ENCODE results near the gene GTSF1L.
A peak's percentile ranks its signal among the peaks of the same experiment; 100 is the strongest.
"Not testable (repeated sequence)": the region's sequence is repeated elsewhere in the genome, so short reads cannot be mapped to it uniquely, and the experiment has no call there.

The GTSF1L gene

GRCh38 chr20:43726811-43727338, at the start of gene GTSF1L:
TSS of gene GTSF1L (minus strand) at chr20:43727002. CDS start at chr20:43726694, 308 bp downstream.
- DNase-seq = no peak

GRCh38 chr20:43774754-43775153, 48.0 kb upstream of the GTSF1L start:
- DNase-seq = no peak

DNA sequence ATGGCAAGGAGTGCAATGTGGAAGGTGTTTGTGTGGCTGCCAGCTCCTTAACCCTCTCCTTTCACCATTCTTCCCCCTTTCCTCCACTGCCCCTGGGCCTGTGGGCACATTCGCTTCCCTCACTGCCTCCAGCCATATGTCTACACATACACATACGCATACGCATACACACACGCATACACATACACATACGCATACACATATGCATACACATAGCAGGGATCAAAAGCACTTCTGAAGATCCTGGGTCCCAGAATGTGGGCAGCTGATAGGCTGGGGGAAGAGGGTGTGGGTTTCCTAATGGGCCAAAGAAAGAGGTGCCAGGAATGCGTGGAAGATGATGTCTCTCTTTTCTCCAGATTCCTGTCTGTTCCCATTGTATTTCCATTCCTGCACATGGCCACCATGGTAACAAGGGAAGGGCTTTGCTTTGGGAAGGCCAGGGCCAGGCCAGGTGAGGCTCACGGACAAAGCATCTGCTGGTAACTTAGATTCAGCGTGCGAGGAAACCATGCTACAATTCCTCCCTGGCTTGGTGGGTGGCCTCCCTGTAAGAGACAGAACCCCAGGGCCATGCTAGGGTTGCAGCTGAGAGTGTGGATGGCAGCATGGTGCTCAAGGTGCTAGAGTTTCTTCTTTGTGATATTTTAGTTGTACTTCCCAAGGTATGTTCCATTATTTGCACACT, 44.8 kb upstream of the GTSF1L start:
- no peak for DNase-seq

- DNase-seq = no peak
Measured at GRCh38 chr20:43770342-43770741, 43.5 kb upstream of the GTSF1L start.

DNA sequence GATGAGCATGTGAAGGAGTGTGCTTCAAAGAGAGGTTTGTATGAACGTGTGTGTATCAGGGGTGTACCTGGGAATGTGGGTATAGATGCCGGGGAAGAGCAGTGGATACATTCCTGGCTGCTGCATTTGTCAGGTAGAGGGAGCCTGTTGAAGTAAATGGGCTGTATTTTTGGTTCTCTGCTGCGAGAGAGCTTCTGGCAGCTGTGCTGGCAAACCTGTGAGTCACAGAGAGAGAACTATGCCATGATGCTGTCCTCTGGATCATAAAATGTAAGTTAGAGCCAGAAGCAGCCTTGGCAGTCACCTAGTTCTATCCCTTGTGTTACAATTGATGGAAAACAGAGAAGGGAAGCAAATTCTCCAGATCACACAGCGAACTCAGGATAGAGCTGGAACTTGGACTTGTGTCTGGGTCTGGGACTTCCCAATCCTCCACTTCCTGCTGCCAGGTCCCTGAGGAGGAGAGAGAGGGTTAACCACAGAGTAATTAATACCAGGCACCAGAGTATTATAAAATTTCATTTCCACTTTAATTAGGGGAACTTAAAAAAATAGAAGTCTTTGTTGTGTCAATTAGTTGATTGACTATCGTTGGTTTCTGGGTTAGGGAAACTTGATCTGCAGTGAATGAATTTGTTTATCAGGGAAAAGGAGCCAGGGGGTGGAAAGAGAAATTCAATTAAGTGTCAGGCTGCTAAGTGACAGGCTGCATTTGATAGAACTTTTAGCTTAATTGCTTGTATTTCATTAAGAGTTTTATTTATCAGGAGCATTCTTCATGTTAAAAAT, 41.1 kb upstream of the GTSF1L start:
- DNase-seq = no peak

DNA sequence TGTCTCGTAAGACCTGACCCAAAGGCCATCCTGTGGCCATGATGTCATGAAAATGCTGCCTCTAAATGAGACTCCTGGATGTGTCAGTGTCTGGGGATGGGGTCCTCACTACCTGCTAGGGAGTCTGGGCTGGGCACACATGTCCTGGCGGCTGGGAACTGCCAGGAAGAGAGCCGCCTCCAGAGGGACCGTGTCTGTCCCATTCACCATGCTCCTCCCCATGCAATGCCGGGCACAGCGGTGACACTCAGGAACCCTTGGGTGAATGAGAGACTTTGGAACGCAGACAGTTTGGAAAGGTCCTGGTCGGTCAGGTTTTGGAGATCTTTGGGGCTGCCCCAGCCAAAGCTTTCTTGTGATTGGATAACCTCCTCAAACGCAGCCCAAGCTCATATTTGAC, 40.1 kb upstream of the GTSF1L start:
- no peak for DNase-seq

- DNase-seq = no peak
Measured at GRCh38 chr20:43766385-43766784, 39.6 kb upstream of the GTSF1L start.

GRCh38 chr20:43765916-43766315, 39.1 kb upstream of the GTSF1L start:
- no peak for DNase-seq

- no peak for DNase-seq
Measured at GRCh38 chr20:43762911-43763310, 36.1 kb upstream of the GTSF1L start.

GRCh38 chr20:43761386-43762340, 34.9 kb upstream of the GTSF1L start:
- no peak for DNase-seq

- not testable (repeated sequence) for DNase-seq
Measured at GRCh38 chr20:43757888-43758287, 31.1 kb upstream of the GTSF1L start.

DNA sequence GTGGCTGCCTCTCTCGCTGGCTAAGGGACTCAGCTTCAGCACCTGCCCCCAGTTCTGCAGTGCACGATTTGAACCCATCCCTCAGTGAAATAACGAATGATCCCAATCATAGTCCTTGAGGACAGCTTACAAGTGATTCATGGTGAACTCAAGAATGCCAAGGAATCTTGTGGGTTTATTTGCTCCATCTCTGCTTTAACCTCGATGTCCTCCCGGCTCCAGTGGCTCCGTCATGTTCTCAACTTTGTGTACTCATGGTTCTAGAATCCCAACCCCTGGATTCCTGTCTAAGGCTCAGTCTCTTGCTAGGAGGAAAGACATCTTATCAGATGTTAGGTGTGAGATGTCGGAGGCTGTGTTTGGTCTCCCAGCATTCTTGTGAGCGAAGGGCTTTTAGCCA, 29.0 kb upstream of the GTSF1L start:
- DNase-seq = no peak

GRCh38 chr20:43755390-43755789, 28.6 kb upstream of the GTSF1L start:
- no peak for DNase-seq

GRCh38 chr20:43752561-43753301, 25.9 kb upstream of the GTSF1L start:
- DNase-seq = peak; percentile 55

GRCh38 chr20:43752051-43752360, 25.2 kb upstream of the GTSF1L start:
- no peak for DNase-seq

- no peak for DNase-seq
Measured at GRCh38 chr20:43751167-43752050, 24.6 kb upstream of the GTSF1L start.

GRCh38 chr20:43750774-43751166, 24.0 kb upstream of the GTSF1L start:
- no peak for DNase-seq

DNA sequence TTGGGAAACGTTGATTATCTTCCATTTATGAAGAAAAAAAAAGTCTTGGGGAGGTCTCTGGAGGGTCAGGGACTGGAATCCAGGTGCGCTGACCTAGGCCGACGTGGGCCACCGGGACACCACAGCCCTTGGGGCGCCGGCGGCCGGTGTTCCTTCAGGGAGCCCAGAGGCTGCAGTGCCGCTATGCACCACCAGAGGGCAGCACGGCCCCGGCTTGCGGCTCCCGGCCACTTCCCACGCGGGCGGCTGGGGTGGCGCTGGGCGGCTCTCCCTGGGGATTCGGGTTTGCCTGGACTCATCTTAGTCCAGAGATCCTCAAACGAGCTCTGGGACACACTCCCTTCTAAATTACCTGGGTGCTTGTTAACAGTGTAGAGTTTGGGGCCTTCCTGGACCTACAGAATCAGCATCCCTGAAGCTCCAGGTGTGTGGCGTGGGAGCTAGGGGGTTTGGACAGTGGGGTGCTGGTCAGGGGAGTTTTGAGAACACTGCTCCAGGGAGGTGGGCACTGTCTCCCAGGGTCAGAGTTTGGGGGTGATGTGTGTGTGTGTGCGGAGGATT, 23.0 kb upstream of the GTSF1L start:
- peak; percentile 64 for DNase-seq

DNA sequence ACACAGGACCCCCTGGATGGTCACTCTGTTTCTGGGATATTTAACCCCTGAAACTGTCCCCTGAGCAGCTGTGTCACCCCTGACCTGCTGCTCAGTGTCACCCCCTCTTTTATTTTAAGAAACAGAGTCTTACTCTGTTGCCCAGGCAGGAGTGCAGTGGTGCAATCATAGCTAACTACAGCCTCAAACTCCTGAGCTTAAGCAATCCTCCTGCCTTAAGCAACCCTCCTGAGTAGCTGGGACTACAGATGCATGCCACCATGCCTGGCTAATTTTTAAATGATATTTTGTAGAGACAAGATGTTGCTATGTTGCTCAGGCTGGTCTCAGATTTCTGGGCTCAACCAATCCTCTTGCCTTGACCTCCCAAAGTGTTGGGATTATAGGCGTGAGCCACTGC, 21.5 kb upstream of the GTSF1L start:
- DNase-seq = no peak

GRCh38 chr20:43746344-43747137, 19.7 kb upstream of the GTSF1L start:
- no peak for DNase-seq

Measured in CD4-positive, alpha-beta T cell treated with Interleukin-15 for 1 hour (primary cell).